Hematopoietic multipotent progenitor cell treated with erythropoietin and hydrocortisone succinate and interleukin-3 and kit ligand, for 6 days (in vitro differentiated cells): ENCODE results near the gene QRFP.

ENCODE experiments used
- DNase-seq: peaks from one replicate; pipeline ENCODE4 v3.0.0-alpha.2; 2015

The QRFP gene

GRCh38 chr9:130847306-130848217, 49.0 kb downstream of the QRFP start:
- peak; percentile 33 for DNase-seq

- no peak for DNase-seq
These were observed 49.9 kb downstream of the QRFP start for GRCh38 chr9:130846487-130847305.

GRCh38 chr9:130845901-130846481, 50.6 kb downstream of the QRFP start:
- peak; percentile 91 for DNase-seq

GRCh38 chr9:130845254-130845653, 51.4 kb downstream of the QRFP start:
- no peak for DNase-seq

- DNase-seq = peak; percentile 83
These were observed 52.6 kb downstream of the QRFP start for GRCh38 chr9:130844044-130844451.

- DNase-seq = peak; percentile 63
These were observed 53.3 kb downstream of the QRFP start for GRCh38 chr9:130843049-130843908.
